Hepatocyte (in vitro differentiated cells): ENCODE results near the gene PTPN2. TPM values are rescaled to one million over a fixed set of nuclear protein-coding genes. Genes with fewer than 3 reads are reported as not detected.

Experiments
- DNase-seq: peaks from one replicate; pipeline ENCODE4 v3.0.0-alpha.2; 2016; ENCODE audit warnings: low spot score
- H2AFZ ChIP-seq: fragments of 200-600 bp; sonication (generic); 2 replicates; pipeline ENCODE4 v1.6.0; 2016; ENCODE audit warnings: antibody characterized with exemption, mild to moderate bottlenecking
- H3K27ac ChIP-seq: fragments of 200-600 bp; sonication (generic); 2 replicates; pipeline ENCODE4 v1.5.1; 2016; ENCODE audit warnings: mild to moderate bottlenecking
- H3K27me3 ChIP-seq: fragments of 200-600 bp; sonication (generic); 2 replicates; pipeline ENCODE4 v1.6.1; 2016
- H3K36me3 ChIP-seq: fragments of 200-600 bp; sonication (generic); replicated peaks from 2 replicates; pipeline ENCODE4 v1.5.1; 2016; ENCODE audit warnings: low read depth; ENCODE audit not compliant: insufficient read depth
- H3K4me1 ChIP-seq: fragments of 200-600 bp; sonication (generic); 2 replicates; pipeline ENCODE4 v1.5.1; 2016; ENCODE audit warnings: mild to moderate bottlenecking, moderate library complexity; ENCODE audit not compliant: insufficient read depth
- H3K4me2 ChIP-seq: fragments of 200-600 bp; sonication (generic); 2 replicates; pipeline ENCODE4 v1.6.0; 2016
- H3K4me3 ChIP-seq: fragments of 200-600 bp; sonication (generic); 2 replicates; pipeline ENCODE4 v1.5.1; 2016; ENCODE audit warnings: mild to moderate bottlenecking
- H3K79me2 ChIP-seq: fragments of 200-600 bp; sonication (generic); 2 replicates; pipeline ENCODE4 v1.6.0; 2017; ENCODE audit warnings: mild to moderate bottlenecking
- H3K9me2 ChIP-seq: fragments of 200-600 bp; sonication (generic); replicated peaks from 2 replicates; pipeline ENCODE4 v1.6.0; 2017; ENCODE audit warnings: mild to moderate bottlenecking; ENCODE audit not compliant: insufficient read depth
- H3K9me3 ChIP-seq: fragments of 200-600 bp; sonication (generic); 2 replicates; pipeline ENCODE4 v1.5.1; 2016; ENCODE audit warnings: low read depth, mild to moderate bottlenecking
- H4K20me1 ChIP-seq: fragments of 200-600 bp; sonication (generic); 2 replicates; pipeline ENCODE4 v1.6.0; 2016; ENCODE audit warnings: mild to moderate bottlenecking; ENCODE audit not compliant: insufficient read depth, poor library complexity, severe bottlenecking
- CTCF ChIP-seq: fragments of 200-600 bp; sonication (generic); IDR thresholded peaks from 2 replicates; pipeline ENCODE4 v1.5.1; 2016; ENCODE audit warnings: antibody characterized with exemption, mild to moderate bottlenecking; ENCODE audit not compliant: poor library complexity
- EZH2 ChIP-seq: fragments of 200-600 bp; sonication (generic); IDR thresholded peaks from 2 replicates; pipeline ENCODE4 v1.6.1; 2016; ENCODE audit warnings: antibody characterized with exemption, mild to moderate bottlenecking, borderline replicate concordance
- EZH2phosphoT487 ChIP-seq: fragments of 200-600 bp; sonication (generic); IDR thresholded peaks from one replicate; pipeline ENCODE4 v1.6.1; 2018; ENCODE audit warnings: antibody characterized with exemption, mild to moderate bottlenecking, low read depth, moderate library complexity; ENCODE audit not compliant: unreplicated experiment, severe bottlenecking
- WGBS: methylation state at CpG from one replicate; pipeline ENCODE4 v1.1.6; 2016; ENCODE audit warnings: low lambda C conversion rate; ENCODE audit errors: missing lambda C conversion rate; 5-methylcytosine and 5-hydroxymethylcytosine counted together
- polyA plus RNA-seq: library from polyadenylated mRNA; unstranded; fragments of >200 nt; fragmentation: Nextera tagmentation; extraction: Ambion mirVana; gene quantifications from 2 replicates; pipeline ENCODE4 v1.2.1, GENCODE V29; 2016
- total RNA-seq: library from RNA; depleted of rRNA; stranded (reverse); fragments of >200 nt; gene quantifications from 2 replicates; pipeline ENCODE4 v1.2.3, GENCODE V29; 2014

The PTPN2 gene
- total and polyA plus RNA-seq, 2 experiments from 2014 or later, result 32.0 to 36.7 TPM

- WGBS, result 96% methylated on average over 7 of the region's 7 CpGs
- TF ChIP-seq EZH2phosphoT487, result no peak
- TF ChIP-seq EZH2, result no peak
- no peak for TF ChIP-seq CTCF
- Histone ChIP-seq H3K27me3 (no peaks in the 10 kb centered on the region), H2AFZ (no peak overlapping the region), H4K20me1 (no peaks in the 10 kb centered on the region), H3K4me1 (no peaks in the 10 kb centered on the region), H3K4me3 (no peak overlapping the region), H3K9me3 (no peaks in the 10 kb centered on the region), H3K4me2 (no peak overlapping the region), H3K36me3 (no peaks in the 10 kb centered on the region), H3K79me2 (peaks cover 62% of the 10 kb centered on the region), H3K9me2 (no peaks in the 10 kb centered on the region), H3K27ac (no peak overlapping the region)
- no peak for DNase-seq
Observed at GRCh38 chr18:12852566-12853315, 31.3 kb downstream of the PTPN2 start.

GRCh38 chr18:12851716-12852115, 32.3 kb downstream of the PTPN2 start:
- H3K4me2 ChIP-seq, result peak overlapping the region; percentile 13
- H3K9me3 ChIP-seq, result no peaks in the 10 kb centered on the region
- H3K27ac ChIP-seq, result no peak overlapping the region
- no peak for DNase-seq
- H3K4me1 ChIP-seq, result no peaks in the 10 kb centered on the region
- WGBS, result 74% methylated on average over 3 of the region's 3 CpGs
- H3K9me2 ChIP-seq, result no peaks in the 10 kb centered on the region
- no peak overlapping the region for H2AFZ ChIP-seq
- H3K4me3 ChIP-seq, result no peak overlapping the region
- H3K27me3 ChIP-seq, result no peaks in the 10 kb centered on the region
- H4K20me1 ChIP-seq, result no peaks in the 10 kb centered on the region
- TF ChIP-seq EZH2phosphoT487 (no peak), EZH2 (no peak), CTCF (no peak)
- H3K36me3 ChIP-seq, result no peaks in the 10 kb centered on the region
- peaks cover 67% of the 10 kb centered on the region for H3K79me2 ChIP-seq

- H2AFZ ChIP-seq, result no peak overlapping the region
- H3K9me3 ChIP-seq, result no peaks in the 10 kb centered on the region
- H3K27me3 ChIP-seq, result no peaks in the 10 kb centered on the region
- no peak overlapping the region for H3K27ac ChIP-seq
- no peak for DNase-seq
- WGBS, result 89% methylated on average over 2 of the region's 2 CpGs
- peaks cover 72% of the 10 kb centered on the region for H3K79me2 ChIP-seq
- TF ChIP-seq EZH2phosphoT487 (no peak), EZH2 (no peak)
- no peaks in the 10 kb centered on the region for H3K36me3 ChIP-seq
- H3K4me1 ChIP-seq, result no peaks in the 10 kb centered on the region
- H3K4me3 ChIP-seq, result no peak overlapping the region
- H4K20me1 ChIP-seq, result no peaks in the 10 kb centered on the region
- no peaks in the 10 kb centered on the region for H3K9me2 ChIP-seq
- H3K4me2 ChIP-seq, result no peak overlapping the region
Observed at GRCh38 chr18:12849548-12849947, 34.5 kb downstream of the PTPN2 start.

GRCh38 chr18:12848405-12848804, 35.6 kb downstream of the PTPN2 start:
- H3K27ac ChIP-seq, result no peak overlapping the region
- 77% methylated on average over 1 of the region's 1 CpG for WGBS
- H4K20me1 ChIP-seq, result no peaks in the 10 kb centered on the region

More at GRCh38 chr18:12848405-12848804, 35.6 kb downstream of the PTPN2 start:
- no peaks in the 10 kb centered on the region for H3K4me1 ChIP-seq
- DNase-seq, result no peak
- peaks cover 69% of the 10 kb centered on the region for H3K79me2 ChIP-seq
- H3K4me3 ChIP-seq, result no peak overlapping the region
- no peaks in the 10 kb centered on the region for H3K9me2 ChIP-seq
- TF ChIP-seq CTCF, result no peak
- no peak for TF ChIP-seq EZH2
- no peak for TF ChIP-seq EZH2phosphoT487
- no peak overlapping the region for H2AFZ ChIP-seq
- H3K27me3 ChIP-seq, result no peaks in the 10 kb centered on the region
- H3K9me3 ChIP-seq, result no peaks in the 10 kb centered on the region
- no peak overlapping the region for H3K4me2 ChIP-seq
- no peaks in the 10 kb centered on the region for H3K36me3 ChIP-seq
